OCI-M1 (cell line): Measurements from ENCODE around the gene DPYD.
A peak's percentile ranks its signal among the peaks of the same experiment; 100 is the strongest.

ENCODE experiments used
- DNase-seq: peaks from one replicate; lab custom pipeline; 2025; lab: John Stamatoyannopoulos, UW

DPYD gene

GRCh38 chr1:97610102-97610501 is 310.7 kb downstream of the DPYD start:
- no peak for DNase-seq

GRCh38 chr1:97608272-97608671 is 312.6 kb downstream of the DPYD start:
- DNase-seq: no peak

- peak; percentile 74 for DNase-seq
Measured at GRCh38 chr1:97603776-97604175, 317.1 kb downstream of the DPYD start.

- peak; percentile 47 for DNase-seq
Measured at GRCh38 chr1:97603218-97603617, 317.6 kb downstream of the DPYD start.

- no peak for DNase-seq
Measured at GRCh38 chr1:97599447-97599846, 321.4 kb downstream of the DPYD start.

GRCh38 chr1:97593192-97593591 is 327.6 kb downstream of the DPYD start:
- DNase-seq: no peak

GRCh38 chr1:97588772-97589171 is 332.1 kb downstream of the DPYD start:
- DNase-seq: no peak

- no peak for DNase-seq
Measured at GRCh38 chr1:97581614-97582051, 339.2 kb downstream of the DPYD start.

- DNase-seq: no peak
Measured at GRCh38 chr1:97577613-97578012, 343.2 kb downstream of the DPYD start.

- no peak for DNase-seq
Measured at GRCh38 chr1:97573553-97573952, 347.3 kb downstream of the DPYD start.

GRCh38 chr1:97572561-97572960 is 348.3 kb downstream of the DPYD start:
- DNase-seq: no peak

- no peak for DNase-seq
Measured at GRCh38 chr1:97571760-97572159, 349.1 kb downstream of the DPYD start.

GRCh38 chr1:97570691-97571090 is 350.1 kb downstream of the DPYD start:
- no peak for DNase-seq

- no peak for DNase-seq
Measured at GRCh38 chr1:97567000-97567749, 353.7 kb downstream of the DPYD start.

- no peak for DNase-seq
Measured at GRCh38 chr1:97565886-97566285, 354.9 kb downstream of the DPYD start.

- DNase-seq: no peak
Measured at GRCh38 chr1:97563926-97564325, 356.9 kb downstream of the DPYD start.

- DNase-seq: no peak
Measured at GRCh38 chr1:97562081-97562480, 358.8 kb downstream of the DPYD start.

GRCh38 chr1:97560714-97561113 is 360.1 kb downstream of the DPYD start:
- DNase-seq: peak; percentile 35

- DNase-seq: no peak
Measured at GRCh38 chr1:97553971-97554370, 366.9 kb downstream of the DPYD start.

GRCh38 chr1:97551113-97551512 is 369.7 kb downstream of the DPYD start:
- no peak for DNase-seq

- no peak for DNase-seq
Measured at GRCh38 chr1:97545446-97545845, 375.4 kb downstream of the DPYD start.

GRCh38 chr1:97540346-97540888 is 380.4 kb downstream of the DPYD start:
- no peak for DNase-seq

GRCh38 chr1:97538113-97538512 is 382.7 kb downstream of the DPYD start:
- DNase-seq: no peak

GRCh38 chr1:97533358-97533757 is 387.5 kb downstream of the DPYD start:
- DNase-seq: no peak
